PC-3 (cell line): Measurements from ENCODE around the gene BCL11B. TPM values are rescaled to one million over a fixed set of nuclear protein-coding genes. Genes with fewer than 3 reads are reported as not detected.

Experiments
- ATAC-seq: fragments of 200-7000 bp; cut with Tn5 transposase; 2 replicates; pipeline ENCODE4 v1.9.1; 2020; ENCODE audit warnings: mild to moderate bottlenecking, moderate library complexity
- BruUV-seq: library from RNA; stranded (reverse); fragments of 400-500 nt; replicated peaks from 2 replicates; lab custom pipeline; 2021; lab: Mats Ljungman, UMichigan
- CTCF ChIA-PET: fragments of 300-600 bp; sonication (Branson Sonifier 250); formaldehyde crosslinking; loops from one replicate; lab custom pipeline; 2022; ENCODE audit warnings: antibody characterized with exemption; lab: Charles Lee
- POLR2A ChIA-PET: fragments of 300-600 bp; sonication (Branson Sonifier 250); formaldehyde crosslinking; loops from one replicate; lab custom pipeline; 2022; ENCODE audit warnings: antibody characterized with exemption; ENCODE audit not compliant: unreplicated experiment; lab: Charles Lee
- DNase-seq: peaks from one replicate; pipeline ENCODE4 v3.0.0-alpha.2; 2015
- H2AFZ ChIP-seq: fragments of 300-600 bp; sonication (generic); 2 replicates; pipeline ENCODE4 v1.6.0; 2016; ENCODE audit warnings: antibody characterized with exemption, low read length
- H3F3A ChIP-seq: fragments of 300-600 bp; sonication (generic); one replicate; pipeline ENCODE4 v1.6.0; 2017; ENCODE audit warnings: antibody characterized with exemption, low read length, control low read depth, mild to moderate bottlenecking; ENCODE audit not compliant: unreplicated experiment
- H3K27ac ChIP-seq: fragments of 300-600 bp; sonication (generic); 2 replicates; pipeline ENCODE4 v1.5.1; 2016; ENCODE audit warnings: mild to moderate bottlenecking, low read length
- H3K27me3 ChIP-seq: fragments of 300-600 bp; sonication (generic); 2 replicates; pipeline ENCODE4 v1.6.1; 2016; ENCODE audit warnings: low read length, mixed read lengths
- H3K36me3 ChIP-seq: fragments of 300-600 bp; sonication (generic); 2 replicates; pipeline ENCODE4 v1.6.1; 2016; ENCODE audit warnings: low read depth, mixed run types, low read length, mixed read lengths
- H3K4me1 ChIP-seq: fragments of 300-600 bp; sonication (generic); 2 replicates; pipeline ENCODE4 v1.5.1; 2016; ENCODE audit warnings: low read length; ENCODE audit not compliant: insufficient read depth
- H3K4me2 ChIP-seq: fragments of 300-600 bp; sonication (generic); 2 replicates; pipeline ENCODE4 v1.6.0; 2016; ENCODE audit warnings: low read length
- H3K4me3 ChIP-seq: fragments of 300-600 bp; sonication (generic); 2 replicates; pipeline ENCODE4 v1.5.1; 2016; ENCODE audit warnings: mild to moderate bottlenecking, low read length, mixed read lengths
- H3K79me2 ChIP-seq: fragments of 300-600 bp; sonication (generic); 2 replicates; pipeline ENCODE4 v1.6.1; 2017; ENCODE audit warnings: low read length, mixed read lengths
- H3K9ac ChIP-seq: fragments of 300-600 bp; sonication (generic); 2 replicates; pipeline ENCODE4 v1.6.0; 2016; ENCODE audit warnings: mild to moderate bottlenecking, low read length
- H3K9me2 ChIP-seq: fragments of 300-600 bp; sonication (generic); replicated peaks from 2 replicates; pipeline ENCODE4 v1.6.1; 2016; ENCODE audit warnings: mixed run types, low read length, mixed read lengths
- H3K9me3 ChIP-seq: fragments of 300-600 bp; sonication (generic); 2 replicates; pipeline ENCODE4 v1.6.1; 2016; ENCODE audit warnings: low read length, mixed read lengths
- H4K20me1 ChIP-seq: fragments of 300-600 bp; sonication (generic); 2 replicates; pipeline ENCODE4 v1.6.1; 2016; ENCODE audit warnings: low read length, mixed read lengths
- CTCF ChIP-seq: fragments of 300-600 bp; sonication (generic); conservative IDR thresholded peaks from 2 replicates; pipeline ENCODE4 v1.5.1; 2017; ENCODE audit warnings: antibody characterized with exemption, low read depth, mild to moderate bottlenecking, low read length
- EZH2 ChIP-seq: fragments of 300-600 bp; sonication (generic); IDR thresholded peaks from one replicate; pipeline ENCODE4 v1.6.1; 2017; ENCODE audit warnings: antibody characterized with exemption, mild to moderate bottlenecking, low read length; ENCODE audit not compliant: unreplicated experiment
- EZH2phosphoT487 ChIP-seq: fragments of 300-600 bp; sonication (generic); IDR thresholded peaks from 2 replicates; pipeline ENCODE4 v1.6.1; 2018; ENCODE audit warnings: mild to moderate bottlenecking, antibody characterized with exemption, low read length, borderline replicate concordance
- intact Hi-C: fragments of 100-400 bp; cut with micrococcal nuclease; formaldehyde crosslinking; loops from 2 replicates; pipeline ENCODE4 v1.9.0; 2023
- total RNA-seq: library from RNA; depleted of rRNA; stranded (reverse); fragments of >200 nt; gene quantifications from 2 replicates; pipeline ENCODE4 v1.2.3, GENCODE V29; 2014

Gene BCL11B
- total RNA-seq, 1 experiment from 2014 or later: 0.73 TPM

GRCh38 chr14:99271221-99271941 is 616 bp downstream of the BCL11B start:
- CTCF ChIA-PET: no interaction called here
- BruUV-seq: no TSS peak
- Histone ChIP-seq H3F3A (no peaks in the 10 kb centered on the region), H3K4me1 (peaks cover 8% of the 10 kb centered on the region; the same call in 1 of the 2 replicates), H4K20me1 (no peaks in the 10 kb centered on the region), H2AFZ (peak overlapping the region; percentile 59; the same call in 1 of the 2 replicates), H3K36me3 (no peaks in the 10 kb centered on the region), H3K9me2 (no peaks in the 10 kb centered on the region), H3K27me3 (peaks cover 76% of the 10 kb centered on the region), H3K27ac (no peak overlapping the region), H3K9me3 (no peaks in the 10 kb centered on the region), H3K4me3 (peak overlapping the region; percentile 57), H3K9ac (no peak overlapping the region), H3K79me2 (no peaks in the 10 kb centered on the region), H3K4me2 (peak overlapping the region; percentile 78)
- intact Hi-C loops: no loop called here
- no peak for DNase-seq
- POLR2A ChIA-PET: no interaction called here
- ATAC-seq: no peak
- no peak for TF ChIP-seq EZH2phosphoT487
- TF ChIP-seq EZH2: peak; percentile 47
- TF ChIP-seq CTCF: no peak

- Histone ChIP-seq H3K9me3 (no peaks in the 10 kb centered on the region), H3K79me2 (no peaks in the 10 kb centered on the region), H3K4me1 (peaks cover 8% of the 10 kb centered on the region; the same call in 1 of the 2 replicates), H3K9me2 (no peaks in the 10 kb centered on the region), H2AFZ (no peak overlapping the region), H4K20me1 (no peaks in the 10 kb centered on the region), H3K36me3 (no peaks in the 10 kb centered on the region), H3F3A (no peaks in the 10 kb centered on the region), H3K27me3 (peaks cover 76% of the 10 kb centered on the region), H3K27ac (no peak overlapping the region), H3K4me3 (no peak overlapping the region), H3K9ac (no peak overlapping the region), H3K4me2 (no peak overlapping the region)
- intact Hi-C loops: no loop called here
- no peak for TF ChIP-seq CTCF
- TF ChIP-seq EZH2: no peak
- no peak for TF ChIP-seq EZH2phosphoT487
- BruUV-seq: no TSS peak
- no peak for DNase-seq
- ChIA-PET CTCF (no interaction called here), POLR2A (no interaction called here)
- ATAC-seq: no peak
Measured at GRCh38 chr14:99270458-99271220, 1.4 kb downstream of the BCL11B start.
